BE2C (cell line): Measurements from ENCODE around the gene THSD4.

Source experiments
- DNase-seq: peaks from one replicate; pipeline ENCODE4 v3.0.0-alpha.2; 2020
- H3K27me3 ChIP-seq: fragments of 250-450 bp; sonication (Bioruptor Pico); 2 replicates; pipeline ENCODE4 v1.5.1; 2020; ENCODE audit warnings: mild to moderate bottlenecking
- H3K36me3 ChIP-seq: fragments of 250-450 bp; sonication (Bioruptor Pico); 2 replicates; pipeline ENCODE4 v1.5.1; 2020; ENCODE audit warnings: mild to moderate bottlenecking
- H3K4me1 ChIP-seq: fragments of 250-450 bp; sonication (Bioruptor Pico); 2 replicates; pipeline ENCODE4 v1.5.1; 2020
- H3K4me3 ChIP-seq: 2 replicates; pipeline ENCODE4 v1.5.1; 2011; ENCODE audit warnings: low read depth, low read length
- H3K9me3 ChIP-seq: fragments of 250-450 bp; sonication (Bioruptor Pico); 2 replicates; pipeline ENCODE4 v1.5.1; 2020
- CTCF ChIP-seq: IDR thresholded peaks from 2 replicates; pipeline ENCODE4 v1.5.1; 2012; ENCODE audit warnings: mild to moderate bottlenecking, low read depth, low read length

THSD4 gene

GRCh38 chr15:71387810-71388209 lies 272.5 kb downstream of the THSD4 start:
- Histone ChIP-seq H3K36me3 (no peaks in the 10 kb centered on the region), H3K27me3 (no peaks in the 10 kb centered on the region), H3K9me3 (no peaks in the 10 kb centered on the region), H3K4me1 (peaks cover 2% of the 10 kb centered on the region; the same call in 1 of the 2 replicates), H3K4me3 (no peak overlapping the region)
- no peak for TF ChIP-seq CTCF
- no peak for DNase-seq

- H3K4me3 ChIP-seq: no peak overlapping the region
- no peaks in the 10 kb centered on the region for H3K36me3 ChIP-seq
- no peaks in the 10 kb centered on the region for H3K27me3 ChIP-seq
- TF ChIP-seq CTCF: no peak
- peaks cover under 1% of the 10 kb centered on the region; the same call in 1 of the 2 replicates for H3K4me1 ChIP-seq
- H3K9me3 ChIP-seq: no peaks in the 10 kb centered on the region
- no peak for DNase-seq
Measured at GRCh38 chr15:71390096-71390495, 274.8 kb downstream of the THSD4 start.

- no peak for DNase-seq
- Histone ChIP-seq H3K9me3 (no peaks in the 10 kb centered on the region), H3K4me1 (no peaks in the 10 kb centered on the region), H3K4me3 (no peak overlapping the region), H3K36me3 (no peaks in the 10 kb centered on the region), H3K27me3 (no peaks in the 10 kb centered on the region)
- no peak for TF ChIP-seq CTCF
Measured at GRCh38 chr15:71391421-71392088, 276.3 kb downstream of the THSD4 start.

- no peak for DNase-seq
- Histone ChIP-seq H3K36me3 (no peaks in the 10 kb centered on the region), H3K27me3 (no peaks in the 10 kb centered on the region), H3K9me3 (no peaks in the 10 kb centered on the region), H3K4me1 (no peaks in the 10 kb centered on the region), H3K4me3 (no peak overlapping the region)
- no peak for TF ChIP-seq CTCF
Measured at GRCh38 chr15:71392861-71393283, 277.6 kb downstream of the THSD4 start.

- no peak for DNase-seq
- H3K36me3 ChIP-seq: no peaks in the 10 kb centered on the region
- H3K4me3 ChIP-seq: no peak overlapping the region
- H3K4me1 ChIP-seq: no peaks in the 10 kb centered on the region
- TF ChIP-seq CTCF: no peak
- H3K27me3 ChIP-seq: no peaks in the 10 kb centered on the region
- H3K9me3 ChIP-seq: no peaks in the 10 kb centered on the region
Measured at GRCh38 chr15:71393383-71393782, 278.1 kb downstream of the THSD4 start.

GRCh38 chr15:71396536-71397125 lies 281.4 kb downstream of the THSD4 start:
- no peaks in the 10 kb centered on the region for H3K9me3 ChIP-seq
- TF ChIP-seq CTCF: no peak
- no peaks in the 10 kb centered on the region for H3K27me3 ChIP-seq
- no peak overlapping the region for H3K4me3 ChIP-seq
- no peaks in the 10 kb centered on the region for H3K4me1 ChIP-seq
- DNase-seq: no peak
- no peaks in the 10 kb centered on the region for H3K36me3 ChIP-seq
